Panc1 (cell line): Measurements from ENCODE around the gene ZCCHC14. TPM values are rescaled to one million over a fixed set of nuclear protein-coding genes. Genes with fewer than 3 reads are reported as not detected.

ENCODE experiments used
- ATAC-seq: fragments of 200-7000 bp; cut with Tn5 transposase; 2 replicates; pipeline ENCODE4 v1.9.1; 2020; ENCODE audit warnings: mild to moderate bottlenecking, moderate library complexity
- BruUV-seq: library from RNA; stranded (reverse); fragments of 400-500 nt; replicated peaks from 2 replicates; lab custom pipeline; 2021; lab: Mats Ljungman, UMichigan
- CTCF ChIA-PET: fragments of 300-600 bp; sonication (Branson Sonifier 250); formaldehyde crosslinking; loops from one replicate; lab custom pipeline; 2022; ENCODE audit warnings: antibody characterized with exemption; lab: Charles Lee
- POLR2A ChIA-PET: fragments of 300-600 bp; sonication (Branson Sonifier 250); formaldehyde crosslinking; loops from one replicate; lab custom pipeline; 2022; ENCODE audit warnings: antibody characterized with exemption; lab: Charles Lee
- DNase-seq: peaks from one replicate; pipeline ENCODE4 v3.0.0-alpha.2; 2010; ENCODE audit warnings: low read depth, low spot score
- H3K27ac ChIP-seq: 2 replicates; pipeline ENCODE4 v1.5.1; 2011; ENCODE audit warnings: mild to moderate bottlenecking, low read length, inconsistent platforms
- H3K27me3 ChIP-seq: fragments of 200-500 bp; sonication (Bioruptor generic); 2 replicates; pipeline ENCODE4 v1.6.0; 2014; ENCODE audit warnings: low read length, inconsistent platforms; ENCODE audit not compliant: control insufficient read depth, insufficient read depth
- H3K36me3 ChIP-seq: fragments of 200-500 bp; sonication (Bioruptor generic); 2 replicates; pipeline ENCODE4 v1.5.1; 2014; ENCODE audit warnings: inconsistent platforms, mild to moderate bottlenecking, low read length, moderate library complexity; ENCODE audit not compliant: control insufficient read depth, insufficient read depth
- H3K4me1 ChIP-seq: 2 replicates; pipeline ENCODE4 v1.5.1; 2011; ENCODE audit warnings: inconsistent platforms, mild to moderate bottlenecking, low read length, moderate library complexity; ENCODE audit not compliant: control insufficient read depth, insufficient read depth
- H3K4me3 ChIP-seq, 2 experiments: 2 replicates each; pipeline ENCODE4 v1.5.1; 2011 to 2012; ENCODE audit warnings: low read depth in 2 of 2, low read length in 2 of 2, mild to moderate bottlenecking in 2 of 2, inconsistent platforms in 1 of 2, moderate library complexity in 1 of 2
- H3K9me3 ChIP-seq: fragments of 200-500 bp; sonication (Bioruptor generic); 2 replicates; pipeline ENCODE4 v1.5.1; 2014; ENCODE audit warnings: low read depth, mild to moderate bottlenecking, inconsistent platforms, low read length, moderate library complexity; ENCODE audit not compliant: control insufficient read depth, insufficient read depth
- POLR2AphosphoS5 ChIP-seq: IDR thresholded peaks from 2 replicates; pipeline ENCODE4 v1.6.1; 2012; ENCODE audit warnings: mild to moderate bottlenecking, low read depth, low read length, moderate library complexity
- SIN3A ChIP-seq: IDR thresholded peaks from 2 replicates; pipeline ENCODE4 v1.6.1; 2012; ENCODE audit warnings: low read depth, mild to moderate bottlenecking, low read length, moderate library complexity, borderline replicate concordance; ENCODE audit not compliant: insufficient read depth
- TCF7L2 ChIP-seq: IDR thresholded peaks from 2 replicates; pipeline ENCODE4 v1.6.1; 2011; ENCODE audit warnings: mild to moderate bottlenecking, low read depth, low read length, inconsistent platforms
- in situ Hi-C: cut with HindIII; loops from 2 replicates; pipeline ENCODE4 v1.10.0; 2016; ENCODE audit warnings: low sequenced_read_pairs, low pct_unique_long_range_greater_than_20kb
- intact Hi-C: fragments of 100-400 bp; cut with micrococcal nuclease; formaldehyde crosslinking; loops from one replicate; pipeline ENCODE4 v1.10.0; 2022; ENCODE audit not compliant: unreplicated experiment
- total RNA-seq: library from RNA; stranded (reverse); gene quantifications from one replicate; pipeline ENCODE4 v1.2.1, GENCODE V29; 2021; ENCODE audit not compliant: unreplicated experiment
- TF ChIP-seq, protein P1 (sequence below): fragments of 450-650 bp; IDR thresholded peaks from 2 replicates; pipeline ENCODE4 v1.5.1; 2017; ENCODE audit warnings: mild to moderate bottlenecking
- TF ChIP-seq, protein P2 (sequence below), 2 experiments: IDR thresholded peaks; 2 replicates each; pipeline ENCODE4 v1.6.1; 2011 to 2012; ENCODE audit warnings: low read depth in 2 of 2, control low read depth in 1 of 2, low read length in 1 of 2, mild to moderate bottlenecking in 1 of 2, moderate library complexity in 1 of 2; ENCODE audit not compliant: insufficient read depth in 1 of 2

Gene ZCCHC14
- total RNA-seq, 1 experiment from 2014 or later, result 35.0 TPM

DNA sequence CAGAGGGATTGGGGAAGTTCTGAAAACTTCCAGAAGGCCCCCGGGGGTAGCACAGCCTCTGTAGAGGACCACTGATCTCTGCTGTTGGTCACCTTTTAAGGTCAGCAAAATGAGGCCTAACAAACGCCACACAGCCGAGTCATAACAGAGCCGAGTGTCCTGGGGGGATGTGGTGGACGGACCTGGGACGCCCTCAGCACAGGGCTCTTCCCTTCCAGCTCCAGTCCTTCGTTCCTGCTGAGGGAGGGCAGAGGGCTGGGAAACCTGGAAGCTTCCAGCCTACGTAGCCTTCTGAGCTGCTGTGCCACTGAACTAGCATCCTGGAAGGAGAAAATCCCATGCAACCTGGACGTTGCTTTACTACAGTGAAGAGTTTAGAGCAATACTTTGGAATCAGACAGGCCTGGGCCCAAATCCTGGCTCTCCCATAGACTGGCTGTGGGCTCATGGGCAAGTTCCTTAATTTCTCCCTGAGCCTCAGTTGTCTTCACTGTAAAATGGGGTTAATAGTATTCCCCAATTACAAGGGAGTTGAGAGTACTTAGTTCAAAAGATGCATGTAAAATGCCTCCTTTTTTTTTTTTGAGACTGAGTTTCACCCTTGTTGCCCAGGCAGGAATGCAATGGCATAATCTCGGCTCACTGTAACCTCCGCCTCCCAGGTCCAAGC is 34.4 kb upstream of the ZCCHC14 start:
- Histone ChIP-seq H3K4me3 (no peak overlapping the region), H3K27me3 (no peaks in the 10 kb centered on the region), H3K36me3 (no peaks in the 10 kb centered on the region), H3K27ac (no peak overlapping the region), H3K4me1 (no peaks in the 10 kb centered on the region), H3K9me3 (no peaks in the 10 kb centered on the region)
- ATAC-seq (no peak), DNase-seq (no peak)
- in situ Hi-C loops (no loop called here), intact Hi-C loops (no loop called here)
- POLR2A ChIA-PET, result no interaction called here
- BruUV-seq, result no TSS peak
- TF ChIP-seq SIN3A, result no peak
- TF ChIP-seq TCF7L2, result no peak
- TF ChIP-seq, protein P1, sequence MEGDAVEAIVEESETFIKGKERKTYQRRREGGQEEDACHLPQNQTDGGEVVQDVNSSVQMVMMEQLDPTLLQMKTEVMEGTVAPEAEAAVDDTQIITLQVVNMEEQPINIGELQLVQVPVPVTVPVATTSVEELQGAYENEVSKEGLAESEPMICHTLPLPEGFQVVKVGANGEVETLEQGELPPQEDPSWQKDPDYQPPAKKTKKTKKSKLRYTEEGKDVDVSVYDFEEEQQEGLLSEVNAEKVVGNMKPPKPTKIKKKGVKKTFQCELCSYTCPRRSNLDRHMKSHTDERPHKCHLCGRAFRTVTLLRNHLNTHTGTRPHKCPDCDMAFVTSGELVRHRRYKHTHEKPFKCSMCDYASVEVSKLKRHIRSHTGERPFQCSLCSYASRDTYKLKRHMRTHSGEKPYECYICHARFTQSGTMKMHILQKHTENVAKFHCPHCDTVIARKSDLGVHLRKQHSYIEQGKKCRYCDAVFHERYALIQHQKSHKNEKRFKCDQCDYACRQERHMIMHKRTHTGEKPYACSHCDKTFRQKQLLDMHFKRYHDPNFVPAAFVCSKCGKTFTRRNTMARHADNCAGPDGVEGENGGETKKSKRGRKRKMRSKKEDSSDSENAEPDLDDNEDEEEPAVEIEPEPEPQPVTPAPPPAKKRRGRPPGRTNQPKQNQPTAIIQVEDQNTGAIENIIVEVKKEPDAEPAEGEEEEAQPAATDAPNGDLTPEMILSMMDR, result no peak
- TF ChIP-seq POLR2AphosphoS5, result no peak
- TF ChIP-seq, protein P2, sequence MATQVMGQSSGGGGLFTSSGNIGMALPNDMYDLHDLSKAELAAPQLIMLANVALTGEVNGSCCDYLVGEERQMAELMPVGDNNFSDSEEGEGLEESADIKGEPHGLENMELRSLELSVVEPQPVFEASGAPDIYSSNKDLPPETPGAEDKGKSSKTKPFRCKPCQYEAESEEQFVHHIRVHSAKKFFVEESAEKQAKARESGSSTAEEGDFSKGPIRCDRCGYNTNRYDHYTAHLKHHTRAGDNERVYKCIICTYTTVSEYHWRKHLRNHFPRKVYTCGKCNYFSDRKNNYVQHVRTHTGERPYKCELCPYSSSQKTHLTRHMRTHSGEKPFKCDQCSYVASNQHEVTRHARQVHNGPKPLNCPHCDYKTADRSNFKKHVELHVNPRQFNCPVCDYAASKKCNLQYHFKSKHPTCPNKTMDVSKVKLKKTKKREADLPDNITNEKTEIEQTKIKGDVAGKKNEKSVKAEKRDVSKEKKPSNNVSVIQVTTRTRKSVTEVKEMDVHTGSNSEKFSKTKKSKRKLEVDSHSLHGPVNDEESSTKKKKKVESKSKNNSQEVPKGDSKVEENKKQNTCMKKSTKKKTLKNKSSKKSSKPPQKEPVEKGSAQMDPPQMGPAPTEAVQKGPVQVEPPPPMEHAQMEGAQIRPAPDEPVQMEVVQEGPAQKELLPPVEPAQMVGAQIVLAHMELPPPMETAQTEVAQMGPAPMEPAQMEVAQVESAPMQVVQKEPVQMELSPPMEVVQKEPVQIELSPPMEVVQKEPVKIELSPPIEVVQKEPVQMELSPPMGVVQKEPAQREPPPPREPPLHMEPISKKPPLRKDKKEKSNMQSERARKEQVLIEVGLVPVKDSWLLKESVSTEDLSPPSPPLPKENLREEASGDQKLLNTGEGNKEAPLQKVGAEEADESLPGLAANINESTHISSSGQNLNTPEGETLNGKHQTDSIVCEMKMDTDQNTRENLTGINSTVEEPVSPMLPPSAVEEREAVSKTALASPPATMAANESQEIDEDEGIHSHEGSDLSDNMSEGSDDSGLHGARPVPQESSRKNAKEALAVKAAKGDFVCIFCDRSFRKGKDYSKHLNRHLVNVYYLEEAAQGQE (IDR thresholded peaks at IDR 0.05; ENCODE audit: insufficient read depth in 1 of 2, low read depth in 2 of 2, low read length in 1 of 2), result no peak
- CTCF ChIA-PET, result no interaction called here

DNA sequence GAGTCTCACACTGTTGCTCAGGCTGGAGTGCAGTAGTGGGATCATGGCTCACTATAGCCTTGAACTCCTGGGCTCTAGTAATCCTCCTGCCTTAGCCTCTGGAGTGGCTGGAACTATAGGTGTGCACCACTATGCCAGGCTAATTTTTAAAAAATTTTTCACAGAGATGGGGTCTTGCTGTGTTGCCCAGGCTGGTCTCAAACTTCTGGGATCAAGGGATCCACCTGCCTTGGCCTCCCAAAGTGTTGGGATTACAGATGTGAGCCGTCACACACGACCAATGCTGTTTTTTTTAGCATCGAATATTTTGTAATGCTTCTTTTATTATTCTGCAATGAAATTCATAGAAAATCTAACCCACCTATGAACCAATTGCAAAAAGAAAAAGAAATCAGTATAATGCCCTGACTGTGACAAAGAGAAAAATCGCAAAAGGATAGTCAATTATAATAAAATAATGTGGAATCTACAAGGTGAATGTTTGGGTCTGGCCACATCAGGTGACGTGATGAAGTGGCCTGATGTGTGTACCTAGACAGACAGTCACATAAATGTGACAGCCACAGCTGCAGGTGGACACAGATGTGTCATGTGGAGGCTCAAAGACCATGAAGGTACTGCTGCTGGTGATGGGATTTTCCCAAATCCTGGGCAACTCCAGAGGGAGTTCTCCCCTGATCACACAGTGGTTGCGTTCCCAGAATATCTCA is 33.6 kb upstream of the ZCCHC14 start:
- no peak overlapping the region for H3K27ac ChIP-seq
- ATAC-seq (no peak), DNase-seq (no peak)
- in situ Hi-C loops, result no loop called here
- intact Hi-C loops, result no loop called here
- POLR2A ChIA-PET, result no interaction called here
- no peaks in the 10 kb centered on the region for H3K4me1 ChIP-seq
- no peak overlapping the region for H3K4me3 ChIP-seq
- no peaks in the 10 kb centered on the region for H3K27me3 ChIP-seq
- H3K36me3 ChIP-seq, result no peaks in the 10 kb centered on the region
- H3K9me3 ChIP-seq, result no peaks in the 10 kb centered on the region
- BruUV-seq, result no TSS peak
- CTCF ChIA-PET, result no interaction called here
- TF ChIP-seq, protein P2 (IDR thresholded peaks at IDR 0.05; ENCODE audit: insufficient read depth in 1 of 2, low read depth in 2 of 2, low read length in 1 of 2), result no peak
- TF ChIP-seq SIN3A (no peak), POLR2AphosphoS5 (no peak), TCF7L2 (no peak)
- TF ChIP-seq, protein P1, result no peak
